ENCODE data around the gene TCAP. TPM values are rescaled to one million over a fixed set of nuclear protein-coding genes. Genes with fewer than 3 reads are reported as not detected.

Gene TCAP
- total RNA-seq, 1 donor from 2014 or later, result 0.98 TPM

GRCh38 chr17:39655105-39655504, 10.0 kb upstream of the TCAP start:
- H3K4me2 ChIP-seq (ENCODE audit: low read length), result no peak overlapping the region
- H3K79me2 ChIP-seq (ENCODE audit: insufficient read depth, low read length), result peaks cover 9% of the 10 kb centered on the region
- H3K27ac Mint-ChIP-seq (ENCODE audit: unreplicated experiment), result no peak overlapping the region
- H3K27me3 ChIP-seq (ENCODE audit: insufficient read depth, low read length), result no peaks in the 10 kb centered on the region
- peaks cover 15% of the 10 kb centered on the region for H3K36me3 Mint-ChIP-seq (ENCODE audit: low read depth, unreplicated experiment)
- H3K4me3 ChIP-seq (ENCODE audit: insufficient read depth, low read depth, low read length), result no peak overlapping the region
- peaks cover 18% of the 10 kb centered on the region for H3K4me1 Mint-ChIP-seq (ENCODE audit: low read depth, unreplicated experiment)
- no peak for FAIRE-seq
- TF ChIP-seq EZH2 (IDR thresholded peaks at IDR 0.05; ENCODE audit: insufficient read depth, low read length) (no peak), CTCF (IDR thresholded peaks at IDR 0.05; ENCODE audit: insufficient read depth, low read depth, low read length) (no peak)
- peaks cover 57% of the 10 kb centered on the region for H4K20me1 ChIP-seq (ENCODE audit: insufficient read depth, low read length)
- H2AFZ ChIP-seq (ENCODE audit: low read depth, low read length), result no peak overlapping the region
- no peaks in the 10 kb centered on the region for H3K9me3 Mint-ChIP-seq (ENCODE audit: unreplicated experiment)
- peaks cover 2% of the 10 kb centered on the region for H3K27me3 Mint-ChIP-seq (ENCODE audit: low read depth, unreplicated experiment)
- no peak for DNase-seq (ENCODE audit: low read depth)
- no peak overlapping the region for H3K4me3 Mint-ChIP-seq (ENCODE audit: unreplicated experiment)
- H3K27ac ChIP-seq (ENCODE audit: low read depth, low read length), result no peak overlapping the region
- H3K9ac ChIP-seq (ENCODE audit: low read length), result no peak overlapping the region
- no peaks in the 10 kb centered on the region for H3K36me3 ChIP-seq (ENCODE audit: insufficient read depth, low read length)
- no peaks in the 10 kb centered on the region for H3K9me3 ChIP-seq (ENCODE audit: insufficient read depth, low read depth, low read length)
- H3K4me1 ChIP-seq (ENCODE audit: insufficient read depth, low read length), result no peaks in the 10 kb centered on the region

DNA sequence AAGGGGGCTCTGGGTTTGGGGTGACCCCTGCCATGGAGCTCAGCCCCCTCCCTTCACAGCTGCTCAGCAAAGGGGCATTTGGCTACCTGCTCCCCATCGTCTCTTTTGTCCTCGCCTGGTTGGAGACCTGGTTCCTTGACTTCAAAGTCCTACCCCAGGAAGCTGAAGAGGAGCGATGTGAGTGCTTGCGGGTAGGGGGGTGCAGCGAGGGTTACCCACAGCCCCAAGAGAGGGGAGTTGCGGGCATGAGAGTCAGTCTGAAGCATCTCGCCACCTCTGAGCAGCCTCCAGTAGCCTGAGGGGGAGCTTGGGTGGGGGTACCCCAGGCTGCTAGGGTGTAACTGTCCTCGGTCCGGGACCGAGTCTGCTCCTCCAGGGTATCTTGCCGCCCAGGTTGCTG, 6.8 kb upstream of the TCAP start:
- no peak for DNase-seq (ENCODE audit: low read depth)
- no peak overlapping the region for H2AFZ ChIP-seq (ENCODE audit: low read depth, low read length)
- Mint-ChIP-seq H3K4me3 (ENCODE audit: unreplicated experiment) (no peak overlapping the region), H3K27ac (ENCODE audit: unreplicated experiment) (no peak overlapping the region), H3K36me3 (ENCODE audit: low read depth, unreplicated experiment) (peaks cover 18% of the 10 kb centered on the region), H3K9me3 (ENCODE audit: unreplicated experiment) (no peaks in the 10 kb centered on the region), H3K4me1 (ENCODE audit: low read depth, unreplicated experiment) (peaks cover 7% of the 10 kb centered on the region), H3K27me3 (ENCODE audit: low read depth, unreplicated experiment) (peaks cover 2% of the 10 kb centered on the region)
- H3K4me1 ChIP-seq (ENCODE audit: insufficient read depth, low read length), result no peaks in the 10 kb centered on the region
- H3K9me3 ChIP-seq (ENCODE audit: insufficient read depth, low read depth, low read length), result no peaks in the 10 kb centered on the region
- H3K4me3 ChIP-seq (ENCODE audit: insufficient read depth, low read depth, low read length), result no peak overlapping the region
- no peak overlapping the region for H3K9ac ChIP-seq (ENCODE audit: low read length)
- no peak for TF ChIP-seq CTCF (IDR thresholded peaks at IDR 0.05; ENCODE audit: insufficient read depth, low read depth, low read length)
- no peak for TF ChIP-seq EZH2 (IDR thresholded peaks at IDR 0.05; ENCODE audit: insufficient read depth, low read length)
- no peaks in the 10 kb centered on the region for H3K79me2 ChIP-seq (ENCODE audit: insufficient read depth, low read length)
- peaks cover 38% of the 10 kb centered on the region for H4K20me1 ChIP-seq (ENCODE audit: insufficient read depth, low read length)
- no peaks in the 10 kb centered on the region for H3K36me3 ChIP-seq (ENCODE audit: insufficient read depth, low read length)
- H3K4me2 ChIP-seq (ENCODE audit: low read length), result no peak overlapping the region
- no peak overlapping the region for H3K27ac ChIP-seq (ENCODE audit: low read depth, low read length)
- no peaks in the 10 kb centered on the region for H3K27me3 ChIP-seq (ENCODE audit: insufficient read depth, low read length)
- no peak for FAIRE-seq

DNA sequence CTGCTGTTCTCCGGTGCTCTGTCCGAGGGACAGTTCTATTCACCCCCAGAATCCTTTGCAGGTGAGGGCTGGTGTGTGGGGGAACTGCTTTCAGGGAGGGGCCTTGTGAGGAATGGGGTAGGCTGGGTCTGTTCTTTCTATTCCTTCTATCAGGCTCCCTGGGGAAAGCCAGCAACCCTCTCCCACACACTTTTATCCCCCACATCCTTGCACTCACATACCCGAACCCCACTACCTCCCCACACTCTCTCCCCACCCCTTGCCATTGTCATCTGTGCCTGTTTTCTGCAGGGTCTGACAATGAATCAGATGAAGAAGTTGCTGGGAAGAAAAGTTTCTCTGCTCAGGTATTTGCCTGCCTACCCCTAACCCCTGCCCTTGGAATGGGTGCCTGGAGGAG, 6.4 kb upstream of the TCAP start:
- Mint-ChIP-seq H3K27me3 (ENCODE audit: low read depth, unreplicated experiment) (peaks cover 2% of the 10 kb centered on the region), H3K4me3 (ENCODE audit: unreplicated experiment) (no peak overlapping the region), H3K4me1 (ENCODE audit: low read depth, unreplicated experiment) (peaks cover 4% of the 10 kb centered on the region), H3K9me3 (ENCODE audit: unreplicated experiment) (no peaks in the 10 kb centered on the region), H3K36me3 (ENCODE audit: low read depth, unreplicated experiment) (peaks cover 18% of the 10 kb centered on the region), H3K27ac (ENCODE audit: unreplicated experiment) (no peak overlapping the region)
- Histone ChIP-seq H2AFZ (ENCODE audit: low read depth, low read length) (no peak overlapping the region), H3K9ac (ENCODE audit: low read length) (no peak overlapping the region), H4K20me1 (ENCODE audit: insufficient read depth, low read length) (peaks cover 36% of the 10 kb centered on the region), H3K4me3 (ENCODE audit: insufficient read depth, low read depth, low read length) (no peak overlapping the region), H3K4me2 (ENCODE audit: low read length) (no peak overlapping the region), H3K4me1 (ENCODE audit: insufficient read depth, low read length) (no peaks in the 10 kb centered on the region), H3K9me3 (ENCODE audit: insufficient read depth, low read depth, low read length) (no peaks in the 10 kb centered on the region), H3K27me3 (ENCODE audit: insufficient read depth, low read length) (no peaks in the 10 kb centered on the region), H3K36me3 (ENCODE audit: insufficient read depth, low read length) (no peaks in the 10 kb centered on the region), H3K27ac (ENCODE audit: low read depth, low read length) (no peak overlapping the region), H3K79me2 (ENCODE audit: insufficient read depth, low read length) (no peaks in the 10 kb centered on the region)
- TF ChIP-seq EZH2 (IDR thresholded peaks at IDR 0.05; ENCODE audit: insufficient read depth, low read length) (no peak), CTCF (IDR thresholded peaks at IDR 0.05; ENCODE audit: insufficient read depth, low read depth, low read length) (no peak)
- DNase-seq (ENCODE audit: low read depth) (no peak), FAIRE-seq (no peak)

Measured in astrocyte (in vitro differentiated cells and primary cell).